ENCODE results near the gene TCF3.

DNA sequence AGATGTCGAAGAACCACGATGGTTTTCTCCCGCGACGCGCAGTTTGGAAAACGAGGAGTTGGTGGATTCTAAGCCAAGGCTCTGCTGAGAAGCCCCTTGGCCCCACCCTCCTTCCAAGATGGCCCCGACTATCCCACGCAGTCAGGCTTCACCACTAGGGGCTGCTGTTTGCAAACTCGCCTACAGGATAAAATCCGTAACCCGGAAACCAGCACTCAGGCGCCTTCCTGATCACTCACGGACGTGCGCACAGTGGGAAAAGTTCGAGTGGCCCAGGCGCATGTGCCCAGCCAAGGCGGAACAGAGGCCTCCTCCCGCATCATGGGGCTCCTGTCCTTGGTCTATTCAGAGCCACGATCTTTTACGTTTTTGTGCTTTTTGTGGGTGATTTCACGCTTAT is 28.0 kb downstream of the TCF3 start:
- no peak for TF ChIP-seq POLR2AphosphoS5 (IDR thresholded peaks at IDR 0.05)
- peak in 3 of 4 experiments; percentile 36 to 54 (median 52) for TF ChIP-seq CTCF (IDR thresholded peaks at IDR 0.05)
